Measurements from ENCODE around the gene INPPL1.

INPPL1 gene

DNA sequence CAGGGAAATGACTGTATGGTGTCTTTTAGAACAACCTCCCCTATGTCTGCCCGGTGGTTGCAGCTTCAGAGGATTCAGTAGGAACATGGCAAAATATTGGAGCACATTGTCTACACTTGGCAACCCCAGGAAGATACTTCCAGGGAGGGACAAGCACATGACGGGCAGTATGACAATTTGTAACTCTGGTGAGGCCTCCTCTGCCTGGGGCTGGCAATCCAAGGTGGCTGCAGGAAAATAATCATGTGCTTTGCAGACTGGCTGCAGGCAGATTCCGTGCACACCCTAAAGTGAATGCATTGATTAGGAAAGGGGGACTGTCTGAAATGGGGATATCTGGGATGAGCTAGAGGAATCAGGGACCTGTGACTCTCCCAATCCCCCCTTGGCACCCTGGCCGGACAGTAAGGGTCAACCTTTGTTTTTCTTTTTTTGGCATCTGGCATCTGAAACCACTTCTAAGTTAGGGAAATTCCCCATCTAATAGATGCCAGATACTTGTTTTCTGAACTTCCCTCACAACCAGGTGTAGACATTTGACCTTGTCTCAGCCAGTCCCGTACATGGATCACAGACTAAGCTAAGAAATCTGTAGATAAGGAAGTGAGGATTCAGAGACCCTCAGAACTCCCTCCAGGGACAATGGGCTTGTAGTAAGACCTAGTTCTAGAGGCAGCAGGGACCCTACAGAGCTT, 29.9 kb downstream of the INPPL1 start:
- peak overlapping the region; percentile 95 for H2AFZ ChIP-seq (ENCODE audit: low read length)
- H3K9me3 ChIP-seq (replicated peaks; ENCODE audit: insufficient read depth, low read length) = no peaks in the 10 kb centered on the region
- H3K36me3 ChIP-seq (replicated peaks; ENCODE audit: insufficient read depth, low read length) = no peaks in the 10 kb centered on the region
- peak overlapping the region; percentile 86 for H3K27ac ChIP-seq (ENCODE audit: low read length)
- peak overlapping the region; percentile 100 for H3K4me2 ChIP-seq (ENCODE audit: low read depth, low read length)
- H3K27me3 ChIP-seq (replicated peaks; ENCODE audit: insufficient read depth, low read length) = no peaks in the 10 kb centered on the region
- H3K9me2 ChIP-seq (replicated peaks; ENCODE audit: insufficient read depth, low read length) = no peaks in the 10 kb centered on the region
- DNase-seq = peak; percentile 66
- peaks cover 21% of the 10 kb centered on the region for H3F3A ChIP-seq (ENCODE audit: insufficient read depth, low read length)
- no peaks in the 10 kb centered on the region for H4K20me1 ChIP-seq (ENCODE audit: insufficient read depth, low read length)
- no peaks in the 10 kb centered on the region for H3K79me2 ChIP-seq (ENCODE audit: low read length)
- peak overlapping the region; percentile 41; the same call in 1 of the 2 replicates for H3K9ac ChIP-seq (ENCODE audit: low read length)
- peaks cover 29% of the 10 kb centered on the region for H3K4me1 ChIP-seq (ENCODE audit: low read length)
- peak overlapping the region; percentile 50 for H3K4me3 ChIP-seq (ENCODE audit: low read length)
- TF ChIP-seq CTCF (IDR thresholded peaks at IDR 0.05; ENCODE audit: low read length) = no peak
- no peak for TF ChIP-seq EZH2phosphoT487 (IDR thresholded peaks at IDR 0.05; ENCODE audit: low read length)
- no peak for TF ChIP-seq EZH2 (optimal IDR thresholded peaks at IDR 0.05; ENCODE audit: low read depth, low read length)

DNA sequence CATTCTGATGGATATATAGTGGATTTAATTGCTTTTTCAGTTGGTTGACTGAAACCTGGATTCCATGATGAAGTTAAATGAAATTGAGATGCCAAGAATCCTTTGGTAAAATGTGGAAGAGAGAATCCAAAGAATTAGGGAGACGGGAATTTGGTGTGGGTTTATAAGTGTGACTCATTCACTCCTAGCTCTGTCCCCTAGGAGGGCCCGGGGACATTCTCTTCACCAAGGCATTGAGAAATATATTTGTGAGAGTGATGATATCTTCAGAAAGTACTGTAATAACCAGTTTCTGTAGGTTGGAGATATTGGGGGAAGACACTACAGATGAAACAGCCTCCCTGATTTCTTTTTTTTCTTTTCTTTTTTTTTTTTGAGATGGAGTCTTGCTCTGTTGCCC, 33.0 kb downstream of the INPPL1 start:
- no peak overlapping the region for H3K9ac ChIP-seq (ENCODE audit: low read length)
- TF ChIP-seq EZH2phosphoT487 (IDR thresholded peaks at IDR 0.05; ENCODE audit: low read length) (no peak), EZH2 (optimal IDR thresholded peaks at IDR 0.05; ENCODE audit: low read depth, low read length) (no peak), CTCF (IDR thresholded peaks at IDR 0.05; ENCODE audit: low read length) (no peak)
- H3F3A ChIP-seq (ENCODE audit: insufficient read depth, low read length) = peaks cover 21% of the 10 kb centered on the region
- no peaks in the 10 kb centered on the region for H3K27me3 ChIP-seq (replicated peaks; ENCODE audit: insufficient read depth, low read length)
- no peak overlapping the region for H3K27ac ChIP-seq (ENCODE audit: low read length)
- no peaks in the 10 kb centered on the region for H4K20me1 ChIP-seq (ENCODE audit: insufficient read depth, low read length)
- H3K9me2 ChIP-seq (replicated peaks; ENCODE audit: insufficient read depth, low read length) = no peaks in the 10 kb centered on the region
- H3K79me2 ChIP-seq (ENCODE audit: low read length) = no peaks in the 10 kb centered on the region
- H3K4me1 ChIP-seq (ENCODE audit: low read length) = peaks cover 29% of the 10 kb centered on the region
- no peak for DNase-seq
- no peak overlapping the region for H3K4me3 ChIP-seq (ENCODE audit: low read length)
- H3K4me2 ChIP-seq (ENCODE audit: low read depth, low read length) = no peak overlapping the region
- H3K36me3 ChIP-seq (replicated peaks; ENCODE audit: insufficient read depth, low read length) = no peaks in the 10 kb centered on the region
- H2AFZ ChIP-seq (ENCODE audit: low read length) = no peak overlapping the region
- H3K9me3 ChIP-seq (replicated peaks; ENCODE audit: insufficient read depth, low read length) = no peaks in the 10 kb centered on the region

GRCh38 chr11:72259490-72259889, 34.9 kb downstream of the INPPL1 start:
- no peak for DNase-seq
- Histone ChIP-seq H3K27ac (ENCODE audit: low read length) (no peak overlapping the region), H3K4me1 (ENCODE audit: low read length) (peaks cover 25% of the 10 kb centered on the region), H3K9me2 (replicated peaks; ENCODE audit: insufficient read depth, low read length) (no peaks in the 10 kb centered on the region), H3K27me3 (replicated peaks; ENCODE audit: insufficient read depth, low read length) (no peaks in the 10 kb centered on the region), H3K36me3 (replicated peaks; ENCODE audit: insufficient read depth, low read length) (no peaks in the 10 kb centered on the region), H3K79me2 (ENCODE audit: low read length) (no peaks in the 10 kb centered on the region), H3K9ac (ENCODE audit: low read length) (no peak overlapping the region), H3F3A (ENCODE audit: insufficient read depth, low read length) (peaks cover 19% of the 10 kb centered on the region), H3K4me2 (ENCODE audit: low read depth, low read length) (no peak overlapping the region), H3K9me3 (replicated peaks; ENCODE audit: insufficient read depth, low read length) (no peaks in the 10 kb centered on the region), H3K4me3 (ENCODE audit: low read length) (no peak overlapping the region), H2AFZ (ENCODE audit: low read length) (no peak overlapping the region), H4K20me1 (ENCODE audit: insufficient read depth, low read length) (no peaks in the 10 kb centered on the region)
- no peak for TF ChIP-seq EZH2phosphoT487 (IDR thresholded peaks at IDR 0.05; ENCODE audit: low read length)
- TF ChIP-seq EZH2 (optimal IDR thresholded peaks at IDR 0.05; ENCODE audit: low read depth, low read length) = no peak
- no peak for TF ChIP-seq CTCF (IDR thresholded peaks at IDR 0.05; ENCODE audit: low read length)

Measured in MM.1S (cell line).